SK-N-SH treated with all-trans-retinoic acid at 6 μM for 48 hours (cell line): ENCODE data around the gene GBP4.

Source experiments
- ATAC-seq: fragments of 200-7000 bp; cut with Tn5 transposase; 3 replicates; pipeline ENCODE4 v1.9.1; 2020; ENCODE audit warnings: mild to moderate bottlenecking, moderate library complexity
- ARNTL ChIP-seq: fragments of 450-650 bp; formaldehyde crosslinking; IDR thresholded peaks from 2 replicates; pipeline ENCODE4 v1.5.0; 2020; ENCODE audit warnings: low read depth, mild to moderate bottlenecking, moderate library complexity, borderline replicate concordance
- BACH2 ChIP-seq: fragments of 250-450 bp; sonication (Bioruptor Pico); IDR thresholded peaks from 2 replicates; pipeline ENCODE4 v1.9.0; 2021; ENCODE audit warnings: mild to moderate bottlenecking, borderline replicate concordance
- ESRRG ChIP-seq: fragments of 250-450 bp; sonication (Bioruptor Pico); IDR thresholded peaks from 2 replicates; pipeline ENCODE4 v1.6.1; 2021; ENCODE audit warnings: mild to moderate bottlenecking
- GLIS3 ChIP-seq: fragments of 250-450 bp; sonication (Bioruptor Pico); IDR thresholded peaks from 2 replicates; pipeline ENCODE4 v1.5.0; 2020; ENCODE audit warnings: mild to moderate bottlenecking, moderate library complexity
- OSR1 ChIP-seq: fragments of 250-450 bp; sonication (Bioruptor Pico); IDR thresholded peaks from 2 replicates; pipeline ENCODE4 v1.8.0; 2022; ENCODE audit warnings: moderate library complexity, mild to moderate bottlenecking, inconsistent platforms
- ZC3H10 ChIP-seq: fragments of 250-450 bp; sonication (Bioruptor Pico); IDR thresholded peaks from 2 replicates; pipeline ENCODE4 v1.5.1; 2021; ENCODE audit warnings: mild to moderate bottlenecking, moderate library complexity
- ZFP3 ChIP-seq: fragments of 250-450 bp; sonication (Bioruptor Pico); IDR thresholded peaks from 2 replicates; pipeline ENCODE4 v1.5.0; 2020; ENCODE audit warnings: mild to moderate bottlenecking, moderate library complexity
- ZNF565 ChIP-seq: fragments of 450-650 bp; formaldehyde crosslinking; conservative IDR thresholded peaks from 2 replicates; pipeline ENCODE4 v1.5.0; 2020; ENCODE audit warnings: low read depth, mild to moderate bottlenecking, moderate library complexity
- ZNF70 ChIP-seq: fragments of 450-650 bp; formaldehyde crosslinking; IDR thresholded peaks from 2 replicates; pipeline ENCODE4 v1.5.0; 2020; ENCODE audit warnings: mild to moderate bottlenecking, moderate library complexity
- ZNF8 ChIP-seq: fragments of 450-650 bp; formaldehyde crosslinking; IDR thresholded peaks from 2 replicates; pipeline ENCODE4 v1.5.0; 2020; ENCODE audit warnings: mild to moderate bottlenecking, moderate library complexity
- TF ChIP-seq, protein P1 (sequence below): fragments of 250-450 bp; sonication (Bioruptor Pico); IDR thresholded peaks from 2 replicates; pipeline ENCODE4 v1.8.0; 2021; ENCODE audit warnings: low read depth, mild to moderate bottlenecking, moderate library complexity, borderline replicate concordance
- TF ChIP-seq, protein P2 (sequence below): fragments of 250-450 bp; sonication (Bioruptor Pico); IDR thresholded peaks from 2 replicates; pipeline ENCODE4 v1.5.0; 2020; ENCODE audit warnings: mild to moderate bottlenecking, moderate library complexity
- TF ChIP-seq, protein P3 (sequence below): fragments of 250-450 bp; sonication (Bioruptor Pico); IDR thresholded peaks from 2 replicates; pipeline ENCODE4 v1.5.1; 2021; ENCODE audit warnings: mild to moderate bottlenecking, moderate library complexity
- TF ChIP-seq, protein P4 (sequence below): fragments of 250-450 bp; sonication (Bioruptor Pico); IDR thresholded peaks from 2 replicates; pipeline ENCODE4 v1.8.0; 2020; ENCODE audit warnings: mild to moderate bottlenecking, moderate library complexity, borderline replicate concordance
- TF ChIP-seq, protein P5 (sequence below): fragments of 250-450 bp; sonication (Bioruptor Pico); IDR thresholded peaks from 2 replicates; pipeline ENCODE4 v1.5.1; 2020; ENCODE audit warnings: low read depth, mild to moderate bottlenecking, moderate library complexity

GBP4 gene

DNA sequence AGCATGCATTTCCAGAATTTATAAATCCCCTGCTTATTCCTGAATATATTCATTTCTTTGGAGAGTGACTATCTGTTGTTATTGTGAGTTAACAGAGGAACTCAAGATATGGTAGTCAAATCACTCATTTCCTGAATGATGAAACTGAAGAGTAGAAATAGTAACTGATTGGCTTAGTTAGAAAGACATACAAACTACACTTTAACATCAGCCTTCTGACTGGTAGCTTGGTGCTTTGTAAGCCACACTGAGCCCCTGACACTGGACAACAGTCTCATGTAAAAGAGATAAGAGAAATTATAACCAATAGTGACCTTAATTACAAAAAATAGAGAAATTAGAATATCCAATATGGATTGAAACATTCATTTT is 27.7 kb downstream of the GBP4 start:
- ATAC-seq = no peak
- TF ChIP-seq ZNF565 = no peak
- TF ChIP-seq, protein P1, sequence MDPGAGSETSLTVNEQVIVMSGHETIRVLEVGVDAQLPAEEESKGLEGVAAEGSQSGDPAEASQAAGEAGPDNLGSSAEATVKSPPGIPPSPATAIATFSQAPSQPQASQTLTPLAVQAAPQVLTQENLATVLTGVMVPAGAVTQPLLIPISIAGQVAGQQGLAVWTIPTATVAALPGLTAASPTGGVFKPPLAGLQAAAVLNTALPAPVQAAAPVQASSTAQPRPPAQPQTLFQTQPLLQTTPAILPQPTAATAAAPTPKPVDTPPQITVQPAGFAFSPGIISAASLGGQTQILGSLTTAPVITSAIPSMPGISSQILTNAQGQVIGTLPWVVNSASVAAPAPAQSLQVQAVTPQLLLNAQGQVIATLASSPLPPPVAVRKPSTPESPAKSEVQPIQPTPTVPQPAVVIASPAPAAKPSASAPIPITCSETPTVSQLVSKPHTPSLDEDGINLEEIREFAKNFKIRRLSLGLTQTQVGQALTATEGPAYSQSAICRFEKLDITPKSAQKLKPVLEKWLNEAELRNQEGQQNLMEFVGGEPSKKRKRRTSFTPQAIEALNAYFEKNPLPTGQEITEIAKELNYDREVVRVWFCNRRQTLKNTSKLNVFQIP (CRISPR knock-in tag) = no peak
- TF ChIP-seq, protein P2, sequence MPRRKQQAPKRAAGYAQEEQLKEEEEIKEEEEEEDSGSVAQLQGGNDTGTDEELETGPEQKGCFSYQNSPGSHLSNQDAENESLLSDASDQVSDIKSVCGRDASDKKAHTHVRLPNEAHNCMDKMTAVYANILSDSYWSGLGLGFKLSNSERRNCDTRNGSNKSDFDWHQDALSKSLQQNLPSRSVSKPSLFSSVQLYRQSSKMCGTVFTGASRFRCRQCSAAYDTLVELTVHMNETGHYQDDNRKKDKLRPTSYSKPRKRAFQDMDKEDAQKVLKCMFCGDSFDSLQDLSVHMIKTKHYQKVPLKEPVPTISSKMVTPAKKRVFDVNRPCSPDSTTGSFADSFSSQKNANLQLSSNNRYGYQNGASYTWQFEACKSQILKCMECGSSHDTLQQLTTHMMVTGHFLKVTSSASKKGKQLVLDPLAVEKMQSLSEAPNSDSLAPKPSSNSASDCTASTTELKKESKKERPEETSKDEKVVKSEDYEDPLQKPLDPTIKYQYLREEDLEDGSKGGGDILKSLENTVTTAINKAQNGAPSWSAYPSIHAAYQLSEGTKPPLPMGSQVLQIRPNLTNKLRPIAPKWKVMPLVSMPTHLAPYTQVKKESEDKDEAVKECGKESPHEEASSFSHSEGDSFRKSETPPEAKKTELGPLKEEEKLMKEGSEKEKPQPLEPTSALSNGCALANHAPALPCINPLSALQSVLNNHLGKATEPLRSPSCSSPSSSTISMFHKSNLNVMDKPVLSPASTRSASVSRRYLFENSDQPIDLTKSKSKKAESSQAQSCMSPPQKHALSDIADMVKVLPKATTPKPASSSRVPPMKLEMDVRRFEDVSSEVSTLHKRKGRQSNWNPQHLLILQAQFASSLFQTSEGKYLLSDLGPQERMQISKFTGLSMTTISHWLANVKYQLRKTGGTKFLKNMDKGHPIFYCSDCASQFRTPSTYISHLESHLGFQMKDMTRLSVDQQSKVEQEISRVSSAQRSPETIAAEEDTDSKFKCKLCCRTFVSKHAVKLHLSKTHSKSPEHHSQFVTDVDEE (CRISPR knock-in tag) = no peak
- TF ChIP-seq ARNTL (CRISPR knock-in tag) = no peak
- TF ChIP-seq ZC3H10 = no peak
- TF ChIP-seq ZFP3 (CRISPR knock-in tag) = no peak
- no peak for TF ChIP-seq GLIS3 (CRISPR knock-in tag)
- TF ChIP-seq, protein P3, sequence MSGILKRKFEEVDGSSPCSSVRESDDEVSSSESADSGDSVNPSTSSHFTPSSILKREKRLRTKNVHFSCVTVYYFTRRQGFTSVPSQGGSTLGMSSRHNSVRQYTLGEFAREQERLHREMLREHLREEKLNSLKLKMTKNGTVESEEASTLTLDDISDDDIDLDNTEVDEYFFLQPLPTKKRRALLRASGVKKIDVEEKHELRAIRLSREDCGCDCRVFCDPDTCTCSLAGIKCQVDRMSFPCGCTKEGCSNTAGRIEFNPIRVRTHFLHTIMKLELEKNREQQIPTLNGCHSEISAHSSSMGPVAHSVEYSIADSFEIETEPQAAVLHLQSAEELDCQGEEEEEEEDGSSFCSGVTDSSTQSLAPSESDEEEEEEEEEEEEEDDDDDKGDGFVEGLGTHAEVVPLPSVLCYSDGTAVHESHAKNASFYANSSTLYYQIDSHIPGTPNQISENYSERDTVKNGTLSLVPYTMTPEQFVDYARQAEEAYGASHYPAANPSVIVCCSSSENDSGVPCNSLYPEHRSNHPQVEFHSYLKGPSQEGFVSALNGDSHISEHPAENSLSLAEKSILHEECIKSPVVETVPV (CRISPR knock-in tag) = no peak

DNA sequence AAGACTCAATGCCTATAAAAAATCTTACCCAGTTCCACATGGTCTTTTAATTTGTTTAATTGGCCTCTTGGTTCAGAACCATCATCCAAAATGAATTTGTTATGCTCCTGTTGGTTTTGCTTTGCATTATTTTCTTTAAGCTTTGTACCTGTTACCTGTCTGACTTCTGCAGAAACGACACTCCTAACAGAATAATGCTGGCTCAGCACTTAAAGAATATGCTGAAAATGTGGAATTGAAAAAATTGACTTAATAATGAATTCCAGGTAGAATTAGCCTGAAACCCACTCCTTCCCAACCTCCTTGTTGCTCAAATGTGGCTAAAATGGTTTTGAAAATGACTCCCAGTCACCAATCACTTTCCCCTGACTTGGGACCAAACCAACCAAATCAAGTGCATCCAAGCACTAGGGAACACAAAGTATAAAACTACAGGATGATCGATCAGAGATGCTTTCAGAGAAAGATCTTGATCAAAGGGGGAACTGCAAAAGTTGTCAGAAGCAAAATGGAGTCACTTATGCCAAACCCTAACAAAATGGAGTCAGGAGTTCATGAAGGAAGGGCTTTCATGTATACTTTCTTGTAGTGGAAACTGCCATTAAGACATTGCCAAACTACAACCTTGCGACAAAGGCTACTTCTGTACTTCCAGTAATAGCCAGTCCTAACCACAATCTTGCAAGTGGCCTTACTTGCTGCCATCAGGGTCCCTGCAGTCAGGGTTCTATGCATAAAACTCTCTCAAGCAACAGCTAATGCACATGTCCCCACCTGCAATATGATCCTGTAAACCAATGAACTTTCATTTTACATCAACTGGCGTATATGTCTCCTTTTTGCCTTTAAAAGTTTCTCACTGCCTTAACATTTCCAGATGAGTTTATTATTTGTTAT is 28.3 kb downstream of the GBP4 start:
- TF ChIP-seq, protein P4, sequence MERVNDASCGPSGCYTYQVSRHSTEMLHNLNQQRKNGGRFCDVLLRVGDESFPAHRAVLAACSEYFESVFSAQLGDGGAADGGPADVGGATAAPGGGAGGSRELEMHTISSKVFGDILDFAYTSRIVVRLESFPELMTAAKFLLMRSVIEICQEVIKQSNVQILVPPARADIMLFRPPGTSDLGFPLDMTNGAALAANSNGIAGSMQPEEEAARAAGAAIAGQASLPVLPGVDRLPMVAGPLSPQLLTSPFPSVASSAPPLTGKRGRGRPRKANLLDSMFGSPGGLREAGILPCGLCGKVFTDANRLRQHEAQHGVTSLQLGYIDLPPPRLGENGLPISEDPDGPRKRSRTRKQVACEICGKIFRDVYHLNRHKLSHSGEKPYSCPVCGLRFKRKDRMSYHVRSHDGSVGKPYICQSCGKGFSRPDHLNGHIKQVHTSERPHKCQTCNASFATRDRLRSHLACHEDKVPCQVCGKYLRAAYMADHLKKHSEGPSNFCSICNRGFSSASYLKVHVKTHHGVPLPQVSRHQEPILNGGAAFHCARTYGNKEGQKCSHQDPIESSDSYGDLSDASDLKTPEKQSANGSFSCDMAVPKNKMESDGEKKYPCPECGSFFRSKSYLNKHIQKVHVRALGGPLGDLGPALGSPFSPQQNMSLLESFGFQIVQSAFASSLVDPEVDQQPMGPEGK (CRISPR knock-in tag) = no peak
- no peak for TF ChIP-seq ZNF565
- TF ChIP-seq, protein P1 (CRISPR knock-in tag) = no peak
- no peak for TF ChIP-seq ZFP3 (CRISPR knock-in tag)
- no peak for TF ChIP-seq OSR1
- no peak for TF ChIP-seq GLIS3 (CRISPR knock-in tag)
- TF ChIP-seq BACH2 (CRISPR knock-in tag) = no peak
- TF ChIP-seq ARNTL (CRISPR knock-in tag) = no peak
- TF ChIP-seq, protein P5, sequence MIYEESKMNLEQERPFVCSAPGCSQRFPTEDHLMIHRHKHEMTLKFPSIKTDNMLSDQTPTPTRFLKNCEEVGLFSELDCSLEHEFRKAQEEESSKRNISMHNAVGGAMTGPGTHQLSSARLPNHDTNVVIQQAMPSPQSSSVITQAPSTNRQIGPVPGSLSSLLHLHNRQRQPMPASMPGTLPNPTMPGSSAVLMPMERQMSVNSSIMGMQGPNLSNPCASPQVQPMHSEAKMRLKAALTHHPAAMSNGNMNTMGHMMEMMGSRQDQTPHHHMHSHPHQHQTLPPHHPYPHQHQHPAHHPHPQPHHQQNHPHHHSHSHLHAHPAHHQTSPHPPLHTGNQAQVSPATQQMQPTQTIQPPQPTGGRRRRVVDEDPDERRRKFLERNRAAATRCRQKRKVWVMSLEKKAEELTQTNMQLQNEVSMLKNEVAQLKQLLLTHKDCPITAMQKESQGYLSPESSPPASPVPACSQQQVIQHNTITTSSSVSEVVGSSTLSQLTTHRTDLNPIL = no peak
- TF ChIP-seq ZC3H10 = no peak
- TF ChIP-seq ESRRG (CRISPR knock-in tag) = no peak
- TF ChIP-seq ZNF8 (CRISPR knock-in tag) = no peak
- TF ChIP-seq, protein P3 (CRISPR knock-in tag) = no peak
- TF ChIP-seq ZNF70 (CRISPR knock-in tag) = no peak
- ATAC-seq = no peak
